ENCODE results near the gene PROZ.

The PROZ gene

GRCh38 chr13:113148407-113148806, 10.0 kb upstream of the PROZ start:
- Histone ChIP-seq H3K27me3 (peaks cover 19% of the 10 kb centered on the region), H3K27ac (no peak overlapping the region), H3K4me1 (peaks cover 5% of the 10 kb centered on the region), H3K9ac (no peak overlapping the region), H4K20me1 (no peaks in the 10 kb centered on the region), H3K9me3 (no peaks in the 10 kb centered on the region), H3K4me3 (no peak overlapping the region), H3K4me2 (no peak overlapping the region), H3K36me3 (no peaks in the 10 kb centered on the region)
- no peak for TF ChIP-seq Cebpa-rat (IDR thresholded peaks at IDR 0.05)

GRCh38 chr13:113148940-113149503, 9.4 kb upstream of the PROZ start:
- TF ChIP-seq Cebpa-rat (IDR thresholded peaks at IDR 0.05): no peak

GRCh38 chr13:113149711-113150549, 8.5 kb upstream of the PROZ start:
- H3K4me3 ChIP-seq: no peak overlapping the region
- H3K9ac ChIP-seq: no peak overlapping the region
- peaks cover 14% of the 10 kb centered on the region for H3K4me1 ChIP-seq
- no peaks in the 10 kb centered on the region for H4K20me1 ChIP-seq
- H3K9me3 ChIP-seq: no peaks in the 10 kb centered on the region
- no peak for TF ChIP-seq Cebpa-rat (IDR thresholded peaks at IDR 0.05)
- peaks cover 20% of the 10 kb centered on the region for H3K27me3 ChIP-seq
- no peaks in the 10 kb centered on the region for H3K36me3 ChIP-seq
- H3K4me2 ChIP-seq: no peak overlapping the region
- no peak overlapping the region for H3K27ac ChIP-seq

More at GRCh38 chr13:113148940-113149503, 9.4 kb upstream of the PROZ start:
- Histone ChIP-seq H3K36me3 (no peaks in the 10 kb centered on the region), H3K27ac (no peak overlapping the region), H3K9me3 (no peaks in the 10 kb centered on the region), H3K4me3 (no peak overlapping the region), H4K20me1 (no peaks in the 10 kb centered on the region), H3K4me1 (peaks cover 7% of the 10 kb centered on the region), H3K27me3 (peaks cover 20% of the 10 kb centered on the region), H3K4me2 (no peak overlapping the region), H3K9ac (no peak overlapping the region)

GRCh38 chr13:113150550-113151365, 7.7 kb upstream of the PROZ start:
- TF ChIP-seq Cebpa-rat (IDR thresholded peaks at IDR 0.05): no peak
- Histone ChIP-seq H3K27ac (no peak overlapping the region), H3K9ac (no peak overlapping the region), H3K4me2 (no peak overlapping the region), H3K36me3 (no peaks in the 10 kb centered on the region), H3K27me3 (peaks cover 20% of the 10 kb centered on the region), H4K20me1 (no peaks in the 10 kb centered on the region), H3K4me1 (peaks cover 18% of the 10 kb centered on the region), H3K4me3 (no peak overlapping the region), H3K9me3 (no peaks in the 10 kb centered on the region)

GRCh38 chr13:113151745-113152690, 6.4 kb upstream of the PROZ start:
- Histone ChIP-seq H3K4me1 (peaks cover 18% of the 10 kb centered on the region), H3K27me3 (peaks cover 20% of the 10 kb centered on the region), H3K4me3 (no peak overlapping the region), H4K20me1 (no peaks in the 10 kb centered on the region), H3K9ac (no peak overlapping the region), H3K9me3 (no peaks in the 10 kb centered on the region), H3K36me3 (no peaks in the 10 kb centered on the region), H3K4me2 (no peak overlapping the region), H3K27ac (no peak overlapping the region)
- TF ChIP-seq Cebpa-rat (IDR thresholded peaks at IDR 0.05): no peak

- peaks cover 20% of the 10 kb centered on the region for H3K27me3 ChIP-seq
- H3K4me1 ChIP-seq: peaks cover 18% of the 10 kb centered on the region
- no peaks in the 10 kb centered on the region for H3K9me3 ChIP-seq
- TF ChIP-seq Cebpa-rat (IDR thresholded peaks at IDR 0.05): no peak
- no peak overlapping the region for H3K27ac ChIP-seq
- peak overlapping the region; percentile 93; the same call in 1 of the 2 replicates for H3K4me2 ChIP-seq
- no peak overlapping the region for H3K9ac ChIP-seq
- H3K36me3 ChIP-seq: no peaks in the 10 kb centered on the region
- no peaks in the 10 kb centered on the region for H4K20me1 ChIP-seq
- no peak overlapping the region for H3K4me3 ChIP-seq
These were observed 5.8 kb upstream of the PROZ start for GRCh38 chr13:113152691-113152983.

- Histone ChIP-seq H3K9ac (peak overlapping the region; percentile 75), H3K36me3 (no peaks in the 10 kb centered on the region), H3K27ac (peak overlapping the region; percentile 55), H3K9me3 (no peaks in the 10 kb centered on the region), H3K27me3 (peaks cover 20% of the 10 kb centered on the region), H3K4me3 (peak overlapping the region; percentile 61), H3K4me2 (peak overlapping the region; percentile 93), H3K4me1 (peaks cover 18% of the 10 kb centered on the region), H4K20me1 (no peaks in the 10 kb centered on the region)
- no peak for TF ChIP-seq Cebpa-rat (IDR thresholded peaks at IDR 0.05)
These were observed 5.3 kb upstream of the PROZ start for GRCh38 chr13:113152984-113153809.

GRCh38 chr13:113153810-113154748, 4.4 kb upstream of the PROZ start:
- Histone ChIP-seq H3K9me3 (no peaks in the 10 kb centered on the region), H3K4me3 (peak overlapping the region; percentile 61), H3K4me1 (peaks cover 18% of the 10 kb centered on the region), H3K27ac (peak overlapping the region; percentile 55), H4K20me1 (no peaks in the 10 kb centered on the region), H3K27me3 (peaks cover 20% of the 10 kb centered on the region), H3K4me2 (peak overlapping the region; percentile 93), H3K36me3 (no peaks in the 10 kb centered on the region), H3K9ac (peak overlapping the region; percentile 75)
- TF ChIP-seq Cebpa-rat (IDR thresholded peaks at IDR 0.05): no peak

Measured in BLaER1 (cell line).